OCI-LY7 (cell line): Measurements from ENCODE around the gene SHH.

Experiments
- CTCF ChIP-seq: fragments of 200-600 bp; sonication (generic); conservative IDR thresholded peaks from 2 replicates; pipeline ENCODE4 v1.5.1; 2014; ENCODE audit warnings: mild to moderate bottlenecking, antibody characterized with exemption, low read length, moderate library complexity, mixed read lengths
- EZH2phosphoT487 ChIP-seq: fragments of 200-600 bp; sonication (generic); IDR thresholded peaks from 2 replicates; pipeline ENCODE4 v1.6.1; 2018; ENCODE audit warnings: low read depth, borderline replicate concordance, mild to moderate bottlenecking, mixed run types, antibody characterized with exemption, low read length, moderate library complexity, mixed read lengths

DNA sequence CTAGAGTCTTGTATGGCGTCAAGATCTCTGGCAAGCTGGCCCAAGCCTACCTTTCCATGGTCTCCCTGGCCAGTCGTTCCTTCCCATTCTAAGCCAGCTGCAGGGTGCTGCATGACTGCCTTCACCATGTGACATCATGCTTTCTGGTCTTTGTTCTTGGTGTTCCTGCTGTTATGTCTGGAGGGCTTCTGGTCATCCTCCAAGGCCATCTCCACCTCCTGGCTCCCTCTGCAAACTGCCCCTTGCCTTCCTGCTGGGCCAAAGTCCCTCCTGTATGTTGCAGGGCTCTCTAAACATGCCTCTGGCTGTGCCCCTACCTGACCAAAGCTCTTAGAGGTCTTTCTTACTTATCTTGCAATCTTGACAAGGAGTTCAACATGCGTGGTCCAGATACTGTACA is 44.4 kb upstream of the SHH start:
- TF ChIP-seq CTCF (no peak), EZH2phosphoT487 (no peak)
